Measurements from ENCODE around the gene ID3.

DNA sequence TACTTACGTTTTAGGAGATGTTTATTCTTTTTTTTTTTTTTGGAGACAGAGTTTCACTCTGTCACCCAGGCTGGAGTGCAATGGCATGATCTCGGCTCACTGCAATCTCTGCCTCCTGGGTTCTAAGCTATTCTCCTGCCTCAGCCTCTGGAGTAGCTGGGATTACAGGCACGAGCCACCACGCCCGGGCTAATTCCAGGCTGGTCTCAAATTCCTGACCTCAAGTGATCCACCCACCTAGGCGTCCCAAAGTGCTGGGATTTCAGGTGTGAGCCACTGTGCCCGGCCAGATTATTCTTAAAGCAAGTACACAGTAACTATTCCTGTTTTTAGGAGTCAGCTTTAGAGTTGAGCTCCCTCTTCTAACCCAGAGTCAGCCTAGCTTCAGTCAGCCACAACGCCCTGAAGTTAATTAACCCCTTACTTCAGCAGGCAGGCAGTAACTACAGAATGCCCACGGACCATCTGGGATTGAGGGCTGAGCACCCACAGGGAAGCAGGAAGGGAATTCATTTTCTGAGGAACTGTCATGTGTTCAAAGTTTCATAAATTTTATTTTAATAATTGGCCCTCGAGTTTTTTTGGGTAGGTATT is 5.3 kb upstream of the ID3 start:
- TF ChIP-seq EZH2 (IDR thresholded peaks at IDR 0.05; ENCODE audit: low read length, unreplicated experiment) (no peak), EZH2phosphoT487 (IDR thresholded peaks at IDR 0.05; ENCODE audit: borderline replicate concordance, low read length) (no peak)
- TF ChIP-seq, protein P1, sequence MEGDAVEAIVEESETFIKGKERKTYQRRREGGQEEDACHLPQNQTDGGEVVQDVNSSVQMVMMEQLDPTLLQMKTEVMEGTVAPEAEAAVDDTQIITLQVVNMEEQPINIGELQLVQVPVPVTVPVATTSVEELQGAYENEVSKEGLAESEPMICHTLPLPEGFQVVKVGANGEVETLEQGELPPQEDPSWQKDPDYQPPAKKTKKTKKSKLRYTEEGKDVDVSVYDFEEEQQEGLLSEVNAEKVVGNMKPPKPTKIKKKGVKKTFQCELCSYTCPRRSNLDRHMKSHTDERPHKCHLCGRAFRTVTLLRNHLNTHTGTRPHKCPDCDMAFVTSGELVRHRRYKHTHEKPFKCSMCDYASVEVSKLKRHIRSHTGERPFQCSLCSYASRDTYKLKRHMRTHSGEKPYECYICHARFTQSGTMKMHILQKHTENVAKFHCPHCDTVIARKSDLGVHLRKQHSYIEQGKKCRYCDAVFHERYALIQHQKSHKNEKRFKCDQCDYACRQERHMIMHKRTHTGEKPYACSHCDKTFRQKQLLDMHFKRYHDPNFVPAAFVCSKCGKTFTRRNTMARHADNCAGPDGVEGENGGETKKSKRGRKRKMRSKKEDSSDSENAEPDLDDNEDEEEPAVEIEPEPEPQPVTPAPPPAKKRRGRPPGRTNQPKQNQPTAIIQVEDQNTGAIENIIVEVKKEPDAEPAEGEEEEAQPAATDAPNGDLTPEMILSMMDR (conservative IDR thresholded peaks at IDR 0.05; ENCODE audit: low read depth, low read length), result no peak
